NCI-H187 treated with DMSO at 0.1 percent for 48 hours (cell line): ENCODE data around the gene SPTBN1.

Experiments used
- DNase-seq: peaks from one replicate; lab custom pipeline; 2025; lab: John Stamatoyannopoulos, UW

The SPTBN1 gene

GRCh38 chr2:54553775-54554174, 97.6 kb downstream of the SPTBN1 start:
- no peak for DNase-seq

- DNase-seq: no peak
Observed at GRCh38 chr2:54555318-54555837, 99.3 kb downstream of the SPTBN1 start.

- DNase-seq: no peak
Observed at GRCh38 chr2:54556621-54557121, 100.5 kb downstream of the SPTBN1 start.

DNA sequence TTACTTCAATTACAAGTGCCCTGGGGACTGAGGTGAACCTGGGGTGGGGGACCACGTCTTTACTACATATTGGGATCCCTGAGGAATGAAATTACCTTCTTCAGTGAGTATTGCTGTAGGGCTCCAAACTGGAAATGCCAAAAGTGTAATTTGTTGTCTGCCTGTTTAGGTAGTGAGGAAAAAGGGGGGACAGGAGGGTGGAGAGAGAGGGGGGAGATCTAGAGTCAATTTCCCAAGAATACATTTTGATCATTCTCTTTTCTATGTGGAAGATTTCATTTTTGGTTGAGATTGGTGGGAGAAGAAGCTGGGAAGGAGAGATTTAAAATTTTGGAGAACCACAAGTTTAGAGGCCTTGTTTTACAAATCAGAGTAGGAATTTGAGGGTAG, 101.1 kb downstream of the SPTBN1 start:
- DNase-seq: no peak

DNA sequence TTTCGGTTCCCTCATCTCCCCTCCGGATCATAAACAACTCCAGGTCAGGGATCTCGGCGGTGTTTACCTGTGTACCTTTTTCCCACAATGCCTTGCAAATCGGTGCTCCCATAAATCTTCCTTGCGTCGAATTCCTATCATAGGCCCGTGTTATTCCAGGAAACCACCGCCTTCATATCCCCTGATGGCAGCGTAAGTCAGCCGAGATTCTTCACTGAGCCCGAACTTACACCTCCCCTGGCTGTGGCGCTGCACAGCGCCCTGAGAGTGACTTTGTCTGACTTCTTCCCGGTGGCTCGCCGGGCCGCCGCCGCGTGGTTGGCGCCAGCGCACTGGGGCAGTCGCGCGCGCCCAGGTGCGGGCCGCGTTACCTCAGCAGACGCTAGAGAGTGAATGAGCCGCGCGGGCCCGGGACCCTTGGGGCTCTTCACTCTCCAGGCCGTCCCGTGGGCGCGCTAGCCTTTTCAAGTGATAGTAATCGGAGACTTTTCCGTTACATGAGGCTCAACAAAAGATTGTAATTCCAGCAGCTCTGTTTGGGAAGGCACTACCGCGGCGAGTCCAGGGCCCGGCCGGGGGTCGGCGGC, 101.6 kb downstream of the SPTBN1 start:
- peak; percentile 70 for DNase-seq

- DNase-seq: no peak
Observed at GRCh38 chr2:54558188-54559005, 102.3 kb downstream of the SPTBN1 start.

DNA sequence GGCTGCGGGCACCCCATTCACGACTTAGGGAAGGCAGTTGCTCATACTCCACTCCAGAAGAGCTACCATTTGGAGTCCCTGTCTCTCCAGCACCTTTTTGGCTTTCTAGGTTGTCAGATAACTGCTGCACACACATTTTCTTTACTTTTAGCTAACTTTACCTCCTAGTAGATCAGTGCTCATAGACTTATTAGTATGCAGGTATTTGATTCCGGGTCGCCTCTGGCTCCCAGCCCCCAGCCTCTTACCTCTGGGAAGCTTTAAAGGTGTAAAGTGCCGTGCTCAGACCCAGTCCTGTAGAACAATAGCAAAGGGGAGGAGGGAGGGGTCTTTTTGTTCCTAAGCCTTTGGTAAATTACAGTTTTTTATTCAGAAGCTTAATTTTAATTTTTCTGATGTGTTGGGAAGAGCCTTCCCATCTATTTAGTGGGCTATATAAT, 102.9 kb downstream of the SPTBN1 start:
- DNase-seq: no peak

GRCh38 chr2:54559593-54560145, 103.5 kb downstream of the SPTBN1 start:
- DNase-seq: no peak

GRCh38 chr2:54560146-54560881, 104.2 kb downstream of the SPTBN1 start:
- DNase-seq: no peak

DNA sequence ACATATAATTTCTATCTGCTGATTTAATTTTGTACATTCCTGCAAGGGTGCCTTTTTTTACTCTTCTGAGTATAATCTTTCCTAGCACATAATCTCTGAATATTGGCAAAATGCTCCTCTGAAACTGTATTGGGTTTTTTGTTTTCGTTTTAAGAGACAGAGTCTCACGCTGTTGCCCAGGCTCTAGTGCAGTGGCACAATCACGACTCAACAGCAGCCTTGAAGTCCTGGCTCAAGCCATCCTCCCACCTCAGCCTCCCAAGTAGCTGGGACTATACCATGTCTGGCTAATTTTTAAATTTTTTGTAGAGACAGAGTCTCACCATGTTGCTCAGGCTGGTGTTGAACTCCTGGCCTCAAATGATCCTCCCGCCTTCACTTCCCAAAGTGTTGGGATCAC, 104.9 kb downstream of the SPTBN1 start:
- DNase-seq: no peak

- DNase-seq: no peak
Observed at GRCh38 chr2:54564439-54564838, 108.3 kb downstream of the SPTBN1 start.

DNA sequence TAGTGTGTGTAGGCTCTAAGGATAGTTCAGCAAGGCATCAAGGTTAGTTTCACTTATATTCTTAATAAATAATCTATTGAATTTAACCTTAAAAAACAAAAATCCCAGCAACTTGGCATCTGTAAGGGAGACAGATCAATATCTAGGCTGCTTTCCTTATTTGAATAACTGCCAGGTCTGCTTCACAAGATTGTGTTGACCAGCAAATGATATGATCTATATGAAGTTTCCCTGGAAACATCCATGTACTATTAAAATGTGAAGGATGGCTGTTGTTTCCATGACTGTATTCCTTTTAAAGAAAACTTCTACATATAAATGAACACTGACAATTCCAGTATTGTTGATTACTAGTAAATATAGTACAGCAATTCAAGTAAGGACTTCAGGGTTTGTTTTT, 109.4 kb downstream of the SPTBN1 start:
- no peak for DNase-seq

DNA sequence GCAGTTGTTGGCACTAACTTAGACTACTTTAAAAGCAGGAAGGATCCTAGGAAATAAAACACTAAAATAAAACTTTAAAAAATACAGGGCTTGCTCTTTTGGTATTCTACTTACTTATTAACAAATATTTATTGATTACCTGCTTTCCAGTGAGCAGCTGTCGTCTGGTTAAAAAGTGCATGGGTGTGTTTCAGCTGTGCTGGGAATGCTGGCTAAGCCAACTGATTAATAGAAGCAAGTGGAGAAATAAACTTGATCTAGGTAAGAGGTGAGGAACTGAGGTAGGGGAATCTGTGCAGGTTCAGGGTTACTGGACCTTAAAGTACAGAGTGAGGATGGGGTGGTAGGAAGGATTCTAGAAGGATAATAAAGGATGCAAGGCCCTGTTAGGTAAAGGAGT, 110.8 kb downstream of the SPTBN1 start:
- no peak for DNase-seq

DNA sequence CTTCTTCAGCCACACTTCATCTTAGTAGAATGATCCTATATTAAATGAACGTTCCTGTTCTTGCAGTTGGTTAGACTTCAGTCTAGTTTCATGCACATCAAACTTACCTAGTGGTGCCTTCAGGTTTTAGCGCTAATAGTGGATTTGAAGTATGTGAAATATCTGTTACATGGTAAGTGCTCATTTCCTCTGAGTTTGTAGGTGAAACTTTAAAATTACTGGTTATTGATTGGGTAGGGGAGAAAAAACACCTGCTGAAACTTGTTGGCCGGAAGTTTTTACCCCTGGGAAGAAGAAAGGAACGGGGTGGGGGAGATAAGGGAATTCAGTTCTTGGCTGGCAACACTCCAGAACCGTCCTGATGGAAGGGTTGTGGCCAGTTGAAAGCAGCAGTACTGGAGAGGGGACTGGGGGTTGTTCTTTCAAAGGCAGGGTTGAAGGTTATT, 112.8 kb downstream of the SPTBN1 start:
- DNase-seq: no peak

DNA sequence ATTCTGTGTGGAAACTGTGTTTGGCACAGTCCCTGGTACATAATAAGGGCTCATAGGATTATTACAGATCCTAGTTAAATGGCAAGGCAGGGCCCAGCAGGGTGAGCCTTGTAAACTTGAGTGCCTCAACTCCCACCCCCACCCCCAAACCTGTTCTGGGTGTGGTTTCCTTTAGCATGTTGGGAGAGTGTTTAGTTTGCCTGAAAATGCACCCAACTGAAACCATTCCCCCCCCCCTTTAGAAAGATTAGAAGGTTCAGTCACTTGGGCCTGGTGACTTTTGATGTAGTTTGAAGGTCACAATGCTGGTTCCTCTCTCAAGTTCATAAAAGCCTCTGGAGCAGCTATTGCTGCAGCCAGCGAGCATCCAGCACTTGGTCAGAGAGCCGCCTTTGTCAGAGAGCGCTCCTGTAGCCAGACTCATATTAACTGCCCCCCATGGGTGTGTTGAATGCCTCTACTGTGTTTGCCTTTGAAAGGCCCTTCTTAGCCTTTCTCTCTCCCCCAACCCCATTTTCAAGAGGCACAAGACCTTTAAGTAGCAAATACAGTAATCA, 113.7 kb downstream of the SPTBN1 start:
- no peak for DNase-seq

GRCh38 chr2:54570321-54570855, 114.3 kb downstream of the SPTBN1 start:
- DNase-seq: no peak

DNA sequence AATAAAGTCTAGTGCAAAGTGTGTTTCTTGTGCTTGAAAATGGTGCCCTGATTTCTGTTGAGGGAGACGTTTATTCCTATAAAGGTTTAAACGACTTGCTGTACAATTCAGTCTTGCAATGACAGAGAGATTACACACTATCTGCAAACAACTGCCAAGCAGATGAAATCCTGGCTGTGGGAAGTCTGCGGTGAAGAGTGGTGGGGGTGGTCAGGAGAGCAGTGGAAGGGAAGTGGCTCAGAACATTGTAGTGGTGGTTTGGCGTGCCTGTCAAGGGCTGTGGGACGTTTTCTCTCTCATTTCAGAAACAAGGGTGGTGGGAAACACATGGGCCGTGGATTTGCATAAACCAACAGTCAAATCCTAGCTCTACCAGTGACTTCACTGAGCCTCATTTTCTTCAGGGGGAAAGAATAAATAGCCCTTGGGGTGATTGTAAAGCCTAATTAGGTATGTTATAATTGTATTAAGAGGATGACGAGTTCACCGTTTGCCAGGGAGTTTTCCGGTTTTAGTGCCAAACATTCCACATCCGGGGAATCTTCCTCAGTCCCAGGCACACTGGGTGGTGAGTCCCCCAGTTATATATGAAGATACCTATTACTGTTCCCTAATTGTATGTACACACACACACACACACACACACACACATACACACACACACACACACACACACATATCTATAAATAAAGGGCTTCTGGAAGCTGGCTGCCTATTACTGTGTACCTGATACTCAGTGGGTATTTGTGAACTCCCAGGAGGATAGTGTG, 115.0 kb downstream of the SPTBN1 start:
- DNase-seq: peak; percentile 47

GRCh38 chr2:54572262-54572635, 116.1 kb downstream of the SPTBN1 start:
- DNase-seq: no peak

GRCh38 chr2:54572636-54573536, 116.8 kb downstream of the SPTBN1 start:
- DNase-seq: no peak

DNA sequence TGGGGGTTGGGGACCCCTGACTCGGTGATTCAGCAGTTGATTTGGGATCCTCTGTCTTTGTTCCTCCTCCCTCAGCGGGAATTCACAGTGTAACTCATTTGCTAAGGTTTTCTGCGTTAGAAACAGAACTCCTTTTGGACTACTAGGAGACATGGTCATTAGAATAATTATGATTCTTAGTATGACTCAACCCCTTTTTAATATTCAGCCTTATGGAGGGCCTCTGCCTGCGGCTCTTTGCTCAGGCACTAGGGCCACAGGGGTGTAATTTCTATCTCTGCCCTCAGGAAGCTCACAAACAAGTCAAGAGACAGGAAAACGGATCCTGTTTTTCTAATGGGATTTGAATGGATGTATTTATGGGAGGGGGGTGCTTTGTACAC, 117.4 kb downstream of the SPTBN1 start:
- no peak for DNase-seq
